Globus pallidus (tissue), 1 donor: ENCODE measurements around the gene FGF11.
A peak's percentile ranks its signal among the peaks of the same experiment; 100 is the strongest.
"Not testable (repeated sequence)": the region's sequence is repeated elsewhere in the genome, so short reads cannot be mapped to it uniquely, and the experiment has no call there.

Experiments
- DNase-seq: peaks from one replicate; pipeline ENCODE4 v3.0.0-alpha.2; 2015; ENCODE audit warnings: low spot score

FGF11 gene

DNA sequence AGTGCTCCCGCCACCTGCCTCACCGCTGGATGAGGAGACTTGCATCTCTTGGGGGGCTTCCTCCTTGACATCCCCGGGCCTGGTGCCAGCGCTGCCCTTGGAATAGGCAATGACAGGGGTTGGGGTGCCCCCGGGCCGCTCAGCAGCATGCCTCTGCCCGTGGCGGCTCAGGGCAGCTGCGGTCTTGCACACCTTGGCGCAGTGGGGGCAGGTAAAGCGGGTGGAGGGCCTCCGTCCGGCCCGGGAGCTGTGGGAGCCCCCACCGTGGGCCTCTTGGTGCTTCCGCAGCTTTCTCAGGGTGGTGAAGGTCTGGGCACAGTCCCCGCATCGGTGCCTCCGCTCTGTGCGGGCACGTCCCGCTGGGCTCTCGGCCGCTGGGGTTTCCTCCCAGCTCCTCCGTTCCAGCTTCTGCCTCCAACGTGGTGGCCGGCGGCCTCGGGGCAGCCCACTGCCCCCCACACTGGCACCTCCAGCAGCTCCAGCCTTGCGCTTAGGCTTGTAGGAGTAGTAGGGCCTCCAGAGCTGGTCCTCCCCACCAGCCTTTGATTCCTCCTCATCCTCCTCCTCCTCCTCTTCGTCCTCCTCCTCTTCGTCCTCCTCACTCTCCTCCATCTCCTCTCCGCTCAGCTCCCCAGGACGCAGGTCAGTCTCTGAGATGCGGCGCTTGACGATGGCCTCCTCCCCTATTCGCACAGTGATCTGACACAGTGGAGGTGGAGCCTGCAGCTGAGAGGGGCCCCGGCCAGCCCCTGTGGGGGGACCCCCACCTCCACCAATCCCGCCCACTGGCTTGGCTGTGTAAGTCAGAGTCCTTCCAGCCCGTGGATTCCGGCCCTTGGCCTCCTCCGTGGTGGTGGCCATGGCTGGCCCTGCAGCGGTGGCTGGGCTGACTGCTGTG is 23.4 kb downstream of the FGF11 start:
- no peak for DNase-seq

DNA sequence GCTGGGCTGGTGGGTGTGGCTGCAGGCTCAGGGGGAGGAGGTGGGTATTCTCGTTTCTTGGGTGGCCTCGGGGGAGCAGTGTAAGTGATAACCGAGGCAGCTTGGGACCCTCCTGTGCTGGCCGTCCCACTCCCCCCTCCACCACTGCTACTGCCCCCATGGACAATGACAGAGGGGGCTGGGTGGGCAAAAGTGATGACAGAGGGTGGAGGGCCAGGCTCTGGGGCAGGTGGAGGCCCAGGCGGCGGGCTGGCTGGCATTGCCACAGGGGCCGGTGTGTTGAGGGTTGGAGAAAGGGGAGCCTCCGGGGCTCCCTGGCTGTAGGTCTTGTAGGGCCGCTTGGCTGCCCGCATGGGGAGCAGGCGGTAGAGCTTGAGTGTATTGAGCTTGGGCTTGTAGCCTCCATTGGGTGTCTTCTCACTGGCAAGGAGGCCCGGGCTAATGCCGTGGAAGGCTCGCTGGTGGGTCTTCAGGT is 24.1 kb downstream of the FGF11 start:
- DNase-seq = no peak

DNA sequence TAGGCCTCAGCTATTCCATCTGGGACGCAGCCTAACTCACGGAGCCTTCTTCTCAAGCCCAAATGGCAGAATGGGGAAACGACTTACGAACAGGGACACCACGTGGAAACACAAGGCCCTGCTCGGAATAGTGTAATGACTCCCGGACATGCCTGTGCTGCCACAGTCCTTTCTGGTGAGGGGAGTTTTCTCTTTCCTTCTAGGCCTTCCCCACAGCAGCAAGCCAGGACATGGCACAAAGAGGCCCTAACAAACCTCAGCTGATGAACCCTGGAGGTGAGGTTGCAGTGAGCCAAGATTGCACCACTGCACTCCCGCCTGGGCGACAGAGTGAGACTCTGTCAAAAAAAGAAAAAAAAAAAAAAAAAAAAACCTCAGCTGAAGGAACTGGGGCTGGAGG is 24.8 kb downstream of the FGF11 start:
- DNase-seq = no peak

DNA sequence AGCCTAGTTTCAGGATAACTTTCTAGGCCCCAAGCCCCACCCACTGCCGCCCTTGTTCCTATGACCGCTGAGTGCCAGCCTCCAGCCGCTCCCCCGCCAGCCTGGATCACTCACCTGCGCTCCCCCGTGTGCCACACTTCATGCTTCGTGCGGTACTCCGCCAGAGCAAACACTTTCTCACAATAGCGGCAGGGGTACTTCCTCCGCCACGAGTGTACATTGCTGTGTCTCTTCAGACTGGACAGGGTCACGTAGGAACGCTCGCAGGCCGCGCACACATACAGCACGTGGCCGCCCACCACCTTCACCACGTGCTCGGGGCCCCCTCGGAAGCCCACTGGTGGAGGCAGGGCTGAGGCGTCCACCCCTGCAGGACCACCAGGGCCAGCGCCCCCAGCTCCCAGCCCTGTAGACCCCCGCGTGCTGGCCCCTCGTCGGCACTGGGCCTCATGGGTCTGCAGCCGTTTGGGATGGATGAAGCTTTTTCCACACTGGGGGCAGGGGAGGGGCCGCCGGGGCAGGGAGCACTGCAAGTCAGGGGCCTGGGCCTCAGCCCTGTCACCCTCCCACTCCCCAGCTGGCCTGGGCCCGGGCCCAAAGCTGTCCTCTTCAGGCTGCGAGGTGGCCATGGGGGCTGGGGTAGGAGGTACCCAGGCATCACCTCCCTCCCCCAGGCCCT is 26.4 kb downstream of the FGF11 start:
- no peak for DNase-seq

DNA sequence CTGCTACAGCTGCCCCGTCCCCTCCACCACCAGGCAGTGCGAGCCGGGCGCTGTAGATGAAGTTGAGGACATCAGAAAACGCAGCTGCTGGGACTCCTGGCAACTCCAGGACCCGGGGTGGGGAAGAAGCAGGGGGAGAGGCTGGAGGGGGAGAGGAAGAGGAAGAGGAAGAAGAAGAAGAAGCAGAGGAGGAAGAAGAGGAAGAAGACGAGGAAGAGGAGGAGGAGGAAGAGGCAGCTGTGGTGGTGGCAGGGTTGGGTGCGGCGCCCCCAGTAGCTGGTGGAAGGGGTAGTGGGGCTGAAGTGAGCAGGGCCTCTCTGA is 27.0 kb downstream of the FGF11 start:
- DNase-seq = no peak

DNA sequence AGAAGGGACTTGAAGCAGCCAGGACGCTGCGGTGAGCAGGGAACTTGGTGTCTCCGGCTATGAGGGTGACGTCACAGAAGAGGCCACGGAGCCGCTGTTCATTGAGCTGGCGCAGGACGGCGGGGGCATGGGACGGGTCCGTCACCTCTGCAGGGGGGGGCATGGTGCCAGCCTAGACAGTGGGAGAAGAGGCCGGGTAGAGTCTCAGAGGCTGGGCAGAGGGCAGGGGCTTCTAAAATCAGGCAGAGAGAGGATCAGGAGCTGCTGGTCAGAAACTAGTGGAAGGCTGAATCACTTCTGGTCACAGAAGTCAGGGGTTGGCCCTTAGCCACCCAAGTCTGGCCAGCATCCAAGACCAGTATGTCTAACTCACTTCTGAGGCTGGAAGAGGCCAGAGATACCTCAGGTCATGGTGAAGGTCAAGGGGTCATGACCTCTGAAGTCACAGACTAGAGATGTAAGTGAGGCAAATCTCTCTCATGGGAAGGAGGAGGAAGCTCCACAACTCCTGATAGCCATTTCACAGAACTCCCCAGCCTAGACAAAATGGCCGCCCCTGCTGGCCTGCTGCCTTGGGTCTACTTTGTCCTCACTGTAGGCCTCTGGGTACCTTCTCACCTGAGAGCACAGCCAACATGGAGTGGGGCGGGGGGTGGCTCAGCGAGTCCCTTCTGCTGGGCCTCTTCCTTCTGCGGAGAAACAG is 27.5 kb downstream of the FGF11 start:
- peak; percentile 33 for DNase-seq

DNA sequence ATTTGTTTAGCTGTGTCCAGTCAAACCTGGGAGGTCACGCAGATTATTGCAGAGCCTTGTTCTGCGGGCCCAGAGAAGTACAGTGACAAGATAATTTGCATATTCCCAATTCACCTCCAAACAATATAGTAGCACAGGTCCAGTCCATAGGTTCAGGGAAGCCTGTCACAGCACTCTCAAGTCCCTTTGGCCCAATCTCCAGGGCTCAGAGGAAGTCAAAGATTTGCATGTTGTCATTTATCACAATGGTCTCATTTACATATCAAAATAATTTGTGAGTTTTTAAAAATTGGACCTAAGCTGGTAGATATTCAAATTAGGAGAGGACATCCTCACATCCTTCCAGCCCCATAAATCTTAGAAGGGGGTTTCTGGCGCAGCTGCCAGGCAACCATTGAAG is 28.2 kb downstream of the FGF11 start:
- DNase-seq = no peak

DNA sequence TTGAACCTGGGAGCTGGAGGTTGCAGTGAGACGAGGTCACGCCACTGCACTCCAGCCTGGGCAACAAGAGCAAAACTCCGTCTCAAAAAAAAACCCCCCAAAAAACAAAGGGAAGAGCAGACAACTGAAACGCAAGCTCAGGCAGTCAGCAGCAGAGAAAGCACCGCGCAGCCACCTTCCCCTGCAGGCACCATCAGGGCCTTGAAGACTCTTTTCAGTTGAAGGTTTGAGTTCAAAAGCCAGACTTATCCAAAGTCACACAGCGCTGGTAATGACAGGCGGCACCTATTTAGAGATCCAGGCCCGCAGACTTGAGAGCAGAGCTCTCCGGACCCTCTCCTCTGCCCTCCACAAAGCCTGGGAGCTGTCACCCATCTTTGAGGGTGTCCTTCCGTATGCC is 29.0 kb downstream of the FGF11 start:
- DNase-seq = no peak

DNA sequence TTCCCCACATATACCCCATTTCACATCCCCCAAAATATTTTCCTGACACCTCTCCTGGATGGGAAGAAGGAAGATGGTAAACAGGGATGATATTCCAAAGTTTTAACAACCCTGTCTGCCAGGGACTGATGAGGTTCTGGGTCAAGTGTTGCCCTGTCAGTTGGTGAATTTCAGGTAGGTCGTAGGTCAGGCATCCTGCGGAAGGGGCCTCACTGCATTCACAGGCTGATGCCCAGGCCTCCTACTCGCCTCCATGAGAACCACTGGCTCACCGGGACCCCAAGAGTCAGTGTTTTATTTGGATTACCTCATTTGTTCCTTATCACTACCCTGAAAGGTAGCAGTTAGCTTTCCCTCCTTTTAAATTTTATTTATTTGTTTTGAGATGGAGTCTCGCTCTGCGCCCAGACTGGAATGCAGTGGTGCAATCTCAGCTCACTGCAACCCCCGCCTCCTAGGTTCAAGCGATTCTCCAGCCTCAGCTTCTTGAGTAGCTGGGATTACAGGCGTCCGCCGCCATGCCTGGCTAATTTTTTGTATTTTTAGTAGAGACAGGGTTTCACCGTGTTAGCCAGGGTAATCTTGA is 29.6 kb downstream of the FGF11 start:
- DNase-seq = no peak

DNA sequence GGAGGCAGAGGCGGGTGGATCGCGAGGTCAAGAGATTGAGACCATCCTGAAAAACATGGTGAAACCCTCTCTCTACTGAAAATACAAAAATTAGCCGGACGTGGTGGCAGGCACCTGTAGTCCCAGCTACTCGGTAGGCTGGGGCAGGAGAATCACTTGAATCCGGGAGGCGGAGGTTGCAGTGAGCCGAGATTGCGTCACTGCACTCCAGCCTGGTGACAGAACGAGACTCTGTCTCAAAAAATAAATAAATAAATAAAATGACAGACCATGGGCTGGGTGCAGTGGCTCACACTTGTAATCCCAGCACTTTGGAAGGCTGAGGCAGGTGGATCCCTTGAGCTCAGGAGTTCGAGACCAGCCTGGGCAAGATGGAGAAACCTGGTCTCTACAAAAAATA is 30.5 kb downstream of the FGF11 start:
- not testable (repeated sequence) for DNase-seq

DNA sequence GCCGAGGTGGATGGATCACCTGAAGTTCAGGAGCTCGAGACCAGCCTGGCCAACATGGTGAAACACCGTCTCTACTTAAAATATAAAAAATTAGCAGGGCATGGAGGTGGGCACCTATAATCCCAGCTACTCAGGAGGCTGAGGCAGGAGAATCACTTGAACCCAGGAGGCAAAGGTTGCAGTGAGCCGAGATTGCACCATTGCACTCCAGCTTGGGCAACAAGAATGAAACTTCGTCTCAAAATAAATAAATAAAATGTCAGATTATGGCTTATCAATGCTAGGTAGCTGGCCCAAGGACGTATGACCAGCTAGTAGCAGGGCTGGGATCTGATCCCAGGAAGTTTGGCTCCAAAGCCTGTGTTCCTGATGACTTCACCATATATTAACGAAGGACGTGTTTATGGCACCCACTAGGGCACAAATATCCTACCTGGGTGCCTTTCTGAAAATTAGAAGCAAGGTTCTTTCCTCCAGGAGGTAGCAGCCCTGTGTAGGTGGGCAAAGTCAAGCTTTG is 31.2 kb downstream of the FGF11 start:
- not testable (repeated sequence) for DNase-seq

DNA sequence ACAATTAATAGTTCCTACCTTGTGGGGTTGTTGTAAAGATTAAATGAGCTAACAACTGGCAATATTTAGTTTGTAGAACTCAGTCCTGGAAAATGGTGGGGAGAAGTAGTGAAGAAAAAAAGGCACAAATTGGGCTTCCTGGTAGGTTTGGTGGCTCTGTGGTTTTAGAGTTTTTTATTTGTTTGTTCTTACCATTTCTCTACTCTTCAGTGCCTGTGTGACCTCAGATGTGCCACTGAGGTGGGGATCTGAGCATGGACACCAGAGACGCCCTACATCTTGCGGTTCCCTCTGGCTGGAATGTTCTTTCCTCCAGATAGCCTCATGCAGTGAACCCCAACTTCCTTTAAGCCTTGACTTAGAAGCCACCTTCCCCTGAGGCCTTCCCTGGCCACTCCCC is 32.4 kb downstream of the FGF11 start:
- DNase-seq = no peak

DNA sequence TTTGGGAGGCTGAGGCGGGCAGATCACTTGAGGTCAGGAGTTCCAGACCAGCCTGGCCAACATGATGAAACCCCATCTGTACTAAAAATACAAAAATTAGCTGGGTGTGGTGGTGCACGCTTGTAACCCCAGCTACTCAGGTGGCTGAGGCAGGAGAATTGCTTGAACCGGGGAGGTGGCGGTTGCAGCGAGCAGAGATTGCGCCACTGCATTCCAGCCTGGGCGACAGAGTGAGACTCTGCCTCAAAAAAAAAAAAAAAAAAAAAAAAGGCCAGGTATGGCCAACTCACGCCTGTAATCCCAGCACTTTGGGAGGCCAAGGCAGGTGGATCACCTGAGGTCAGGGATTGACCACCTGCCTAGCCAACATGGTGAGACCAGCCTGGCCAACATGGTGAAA is 35.5 kb downstream of the FGF11 start:
- not testable (repeated sequence) for DNase-seq

DNA sequence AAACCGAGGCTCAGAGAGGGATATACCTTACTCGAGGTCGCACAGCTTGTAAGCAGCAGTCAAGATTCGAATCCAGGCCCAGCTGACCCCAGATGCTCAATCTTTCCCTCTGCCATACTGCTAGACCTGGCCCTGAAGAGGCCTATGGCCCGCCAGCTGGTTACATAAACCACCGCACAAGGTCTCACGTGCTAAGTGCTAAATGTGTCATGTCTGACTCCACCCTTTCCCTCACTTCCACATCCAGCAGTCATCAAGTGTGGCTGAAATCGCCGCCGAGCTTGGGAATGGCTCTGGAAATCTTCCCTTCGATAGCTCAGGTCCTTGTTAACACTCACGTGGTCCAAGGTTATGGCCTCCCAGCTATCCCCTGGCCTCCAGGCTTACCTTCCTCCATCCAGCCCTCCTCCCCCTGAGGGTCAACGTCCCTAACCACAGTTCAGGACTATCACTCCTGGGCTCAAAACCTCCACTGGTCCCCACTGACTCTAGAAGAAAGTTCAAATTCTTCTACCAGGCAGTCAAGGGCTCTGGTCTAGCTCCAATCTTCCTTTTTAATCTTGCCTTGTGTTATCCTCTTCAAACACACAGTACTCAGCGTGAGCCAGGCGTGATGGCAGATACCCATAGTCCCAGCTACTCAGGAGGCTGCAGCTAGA is 36.6 kb downstream of the FGF11 start:
- DNase-seq = no peak

DNA sequence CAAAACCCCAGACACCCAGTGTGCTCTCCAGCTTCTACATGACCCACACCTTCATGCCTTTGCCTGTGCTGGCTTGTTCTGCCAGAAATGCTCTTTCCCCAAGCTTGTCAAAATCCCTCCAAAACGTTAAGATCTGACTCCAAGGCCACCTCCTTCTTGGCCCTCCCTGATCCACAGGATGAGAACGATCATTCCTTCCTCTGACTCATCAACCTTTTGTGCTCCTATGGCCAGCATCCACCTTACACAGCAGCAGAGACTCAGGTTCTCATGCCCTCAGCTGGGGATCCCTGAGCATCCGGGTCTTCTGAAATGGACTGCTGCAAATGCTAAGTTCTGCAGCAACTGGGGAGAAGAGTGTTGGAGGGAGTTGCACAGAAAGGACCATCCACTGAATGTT is 37.2 kb downstream of the FGF11 start:
- DNase-seq = no peak

DNA sequence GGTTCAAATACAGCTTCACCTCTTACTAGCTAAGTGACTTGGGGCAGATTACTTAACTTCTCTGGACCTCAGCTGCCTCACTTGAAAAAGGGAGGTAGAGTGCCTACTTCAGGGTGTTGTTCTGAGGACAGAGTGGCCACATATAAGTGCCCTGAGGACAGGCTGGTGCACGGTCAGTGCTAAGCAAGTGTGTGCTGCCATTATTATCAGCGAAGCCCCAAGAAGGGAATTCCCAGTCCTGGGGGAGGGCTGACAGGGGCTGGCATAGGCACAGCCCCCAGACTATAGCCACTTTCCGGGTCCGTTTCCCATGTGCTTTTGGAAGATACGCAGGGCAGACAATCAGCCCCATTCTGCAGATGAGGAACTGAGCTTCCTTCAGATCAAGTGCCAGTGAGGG is 37.6 kb downstream of the FGF11 start:
- DNase-seq = no peak

DNA sequence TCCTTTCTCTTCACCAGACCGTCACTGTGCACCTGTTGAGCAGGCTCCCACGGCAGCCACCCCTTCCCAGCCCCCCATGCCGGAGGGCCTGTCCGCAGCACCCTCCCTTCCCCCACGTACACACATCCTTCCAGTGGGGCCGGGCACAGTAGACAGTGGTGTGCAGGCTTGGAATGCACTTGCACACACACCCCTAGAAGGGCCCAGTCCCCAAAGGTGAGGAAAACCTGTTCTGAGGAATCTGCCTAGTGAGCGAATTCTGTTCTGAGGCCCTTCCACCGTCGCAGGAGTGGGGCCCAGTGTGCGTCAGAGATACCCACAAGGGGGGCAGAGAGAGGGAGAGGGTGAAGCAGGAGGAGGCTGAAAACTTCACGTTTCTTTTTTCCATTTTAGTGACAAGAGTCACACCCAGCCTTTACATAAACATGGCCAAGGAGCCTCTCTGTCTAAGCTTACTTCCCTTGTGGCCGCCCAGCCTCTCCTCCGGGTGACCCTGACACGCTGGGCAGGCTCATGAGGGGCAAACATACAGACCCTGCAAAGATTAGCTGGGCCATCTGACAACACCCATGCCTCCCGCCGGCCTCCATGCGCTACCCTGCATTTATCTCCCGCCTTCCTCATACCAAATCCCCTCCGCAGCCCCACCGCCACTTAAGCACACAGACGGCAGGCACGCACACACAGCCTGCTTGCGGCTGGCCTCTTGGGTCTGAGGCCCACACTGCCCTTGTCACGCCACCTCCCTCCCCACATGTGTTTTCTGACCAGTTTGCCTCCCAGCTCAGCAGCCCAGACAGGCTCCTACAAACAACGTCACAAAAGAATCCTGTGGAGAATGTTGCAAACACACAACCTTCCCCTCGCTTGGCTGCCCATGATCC is 38.3 kb downstream of the FGF11 start:
- peak; percentile 56 for DNase-seq

DNA sequence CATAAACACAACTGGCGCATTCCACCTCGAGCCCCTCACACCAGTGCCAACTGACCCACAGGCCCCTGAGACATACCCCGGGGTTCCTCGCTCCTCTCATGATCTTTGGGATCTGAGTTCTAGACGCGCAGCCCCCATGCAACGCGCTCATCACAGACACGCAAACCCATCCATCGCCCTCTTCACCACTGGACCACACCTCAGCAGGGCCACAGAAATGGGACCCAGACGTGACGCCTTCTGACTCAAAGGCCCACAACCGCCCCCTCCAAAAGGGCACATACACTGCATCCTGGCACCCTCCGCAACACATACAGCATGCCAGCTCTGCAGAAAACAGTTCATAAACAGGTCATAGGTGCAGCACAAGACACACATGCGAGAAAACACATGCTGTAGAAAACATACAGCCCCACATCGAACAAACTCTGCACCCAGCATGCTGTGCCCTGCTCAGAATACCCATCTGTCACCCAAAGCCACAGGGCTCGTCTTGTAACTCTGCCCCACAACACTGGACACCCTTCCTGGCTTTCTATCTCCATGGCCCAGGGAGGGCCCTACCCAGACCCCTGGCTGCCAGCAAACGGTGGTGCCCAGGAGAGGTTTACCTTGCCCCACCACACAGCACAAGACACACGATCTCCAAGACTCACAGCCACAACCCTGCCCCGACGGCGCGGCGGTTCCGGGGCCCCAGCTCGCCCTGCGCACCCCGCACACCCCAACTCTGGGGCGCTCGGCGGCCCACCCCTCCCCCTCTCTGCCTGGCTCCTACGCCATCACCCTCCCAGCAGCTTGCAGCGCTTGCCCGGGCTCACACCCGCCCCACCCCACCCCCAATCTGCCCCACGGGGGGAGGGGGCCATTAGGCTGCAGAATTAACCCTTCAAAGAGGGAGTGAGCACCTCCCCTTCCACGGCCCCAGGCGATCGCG is 39.2 kb downstream of the FGF11 start:
- DNase-seq = peak; percentile 72
